GM18861 (cell line): ENCODE data around the gene ARHGEF10L.

ENCODE experiments used
- ATAC-seq: cut with Tn5 transposase; IDR thresholded peaks from one replicate; pipeline ENCODE4 v1.9.1; 2021; ENCODE audit not compliant: unreplicated experiment

The ARHGEF10L gene

GRCh38 chr1:17653728-17654351, 114.3 kb downstream of the ARHGEF10L start:
- no peak for ATAC-seq

GRCh38 chr1:17654519-17654918, 115.0 kb downstream of the ARHGEF10L start:
- ATAC-seq = no peak

- ATAC-seq = no peak
These were observed 115.7 kb downstream of the ARHGEF10L start for GRCh38 chr1:17655169-17655568.

- ATAC-seq = no peak
These were observed 116.4 kb downstream of the ARHGEF10L start for GRCh38 chr1:17655922-17656321.

- ATAC-seq = no peak
These were observed 117.9 kb downstream of the ARHGEF10L start for GRCh38 chr1:17657436-17657835.

- ATAC-seq = no peak
These were observed 119.3 kb downstream of the ARHGEF10L start for GRCh38 chr1:17658837-17659236.

- no peak for ATAC-seq
These were observed 122.2 kb downstream of the ARHGEF10L start for GRCh38 chr1:17661546-17662157.

GRCh38 chr1:17662296-17662695, 122.8 kb downstream of the ARHGEF10L start:
- ATAC-seq = no peak

GRCh38 chr1:17662786-17663185, 123.3 kb downstream of the ARHGEF10L start:
- ATAC-seq = no peak

- no peak for ATAC-seq
These were observed 124.1 kb downstream of the ARHGEF10L start for GRCh38 chr1:17663646-17664045.

GRCh38 chr1:17664322-17664721, 124.8 kb downstream of the ARHGEF10L start:
- no peak for ATAC-seq

GRCh38 chr1:17665054-17665453, 125.6 kb downstream of the ARHGEF10L start:
- ATAC-seq = no peak

GRCh38 chr1:17665950-17666720, 126.6 kb downstream of the ARHGEF10L start:
- no peak for ATAC-seq

- ATAC-seq = no peak
These were observed 128.1 kb downstream of the ARHGEF10L start for GRCh38 chr1:17667641-17668040.

GRCh38 chr1:17668195-17668594, 128.7 kb downstream of the ARHGEF10L start:
- ATAC-seq = no peak

- no peak for ATAC-seq
These were observed 129.2 kb downstream of the ARHGEF10L start for GRCh38 chr1:17668624-17669175.

GRCh38 chr1:17669305-17669704, 129.8 kb downstream of the ARHGEF10L start:
- no peak for ATAC-seq

- ATAC-seq = no peak
These were observed 130.5 kb downstream of the ARHGEF10L start for GRCh38 chr1:17669866-17670451.

GRCh38 chr1:17670587-17671313, 131.3 kb downstream of the ARHGEF10L start:
- ATAC-seq = no peak

- ATAC-seq = no peak
These were observed 131.8 kb downstream of the ARHGEF10L start for GRCh38 chr1:17671314-17671705.

GRCh38 chr1:17671741-17672140, 132.2 kb downstream of the ARHGEF10L start:
- ATAC-seq = no peak
